K562 (cell line): ENCODE results near the gene MEOX1. TPM values are rescaled to one million over a fixed set of nuclear protein-coding genes. Genes with fewer than 3 reads are reported as not detected.

Experiments
- CHD7 ChIP-seq: fragments of 200-600 bp; sonication (generic); IDR thresholded peaks from one replicate; pipeline ENCODE4 v1.6.1; 2012; ENCODE audit warnings: mild to moderate bottlenecking, low read depth, low read length, inconsistent platforms
- MXD1 ChIP-seq: fragments of 250-450 bp; sonication (Bioruptor Pico); IDR thresholded peaks from 2 replicates; pipeline ENCODE4 v1.8.0; 2021; ENCODE audit warnings: borderline replicate concordance, mild to moderate bottlenecking, moderate library complexity; ENCODE audit not compliant: poor library complexity, severe bottlenecking
- RAD21 ChIP-seq, 2 experiments: fragments of 250-450 bp in 1 of 2; fragments of 450-650 bp in 1 of 2; sonication (Bioruptor Pico) in 1 of 2; formaldehyde crosslinking in 1 of 2; IDR thresholded peaks in 1 of 2; conservative IDR thresholded peaks in 1 of 2; 2 replicates each; pipeline versions ENCODE4 v1.4.0 to v1.8.0; 2020 to 2022; ENCODE audit warnings: mild to moderate bottlenecking in 2 of 2, moderate library complexity in 1 of 2
- RB1 ChIP-seq: fragments of 450-650 bp; IDR thresholded peaks from 2 replicates; pipeline ENCODE4 v1.6.1; 2017; ENCODE audit warnings: low read depth, mild to moderate bottlenecking
- SREBF1 ChIP-seq: fragments of 150-350 bp; IDR thresholded peaks from 2 replicates; pipeline ENCODE4 v1.6.1; 2014; ENCODE audit warnings: antibody characterized with exemption, low read depth, low read length, borderline replicate concordance
- XRCC4 ChIP-seq: IDR thresholded peaks from one replicate; pipeline ENCODE4 v1.6.1; 2011; ENCODE audit not compliant: insufficient read depth, insufficient read length; ENCODE audit errors: extremely low read depth
- ZNF311 ChIP-seq: fragments of 250-450 bp; sonication (Bioruptor Pico); IDR thresholded peaks from 2 replicates; pipeline ENCODE4 v1.4.0; 2020; ENCODE audit warnings: mild to moderate bottlenecking, moderate library complexity
- polyA plus RNA-seq, 8 experiments: library from polyadenylated mRNA; depleted of rRNA in 4 of 8; stranded (reverse) in 5 of 8; unstranded in 3 of 8; fragments of >200 nt; fragmentation: Nextera tagmentation in 2 of 8; fragmentation: Illumina TruSeq in 1 of 8; extraction: Ambion mirVana in 2 of 8; extraction: Trizol in 1 of 8; gene quantifications; 2 replicates each; pipeline versions ENCODE4 v1.2.1 to v1.2.3, GENCODE V29; 2011 to 2014; ENCODE audit warnings: inconsistent platforms in 1 of 8, missing spikeins in 1 of 8
- total RNA-seq, 7 experiments: library from RNA; depleted of rRNA in 6 of 7; stranded (reverse); fragments of >200 nt in 6 of 7; fragmentation: Illumina TruSeq in 2 of 7; extraction: Trizol in 2 of 7; gene quantifications; 2 replicates each; pipeline versions ENCODE4 v1.2.1 to v1.2.3, GENCODE V29; 2011 to 2021; ENCODE audit warnings: low replicate concordance in 1 of 7
- TF ChIP-seq, protein P1 (sequence below): fragments of 250-450 bp; sonication (Bioruptor Pico); IDR thresholded peaks from 2 replicates; pipeline ENCODE4 v1.5.0; 2021; ENCODE audit warnings: mild to moderate bottlenecking, borderline replicate concordance
- TF ChIP-seq, protein P2 (sequence below): sonication (generic); formaldehyde crosslinking; IDR thresholded peaks from 2 replicates; pipeline ENCODE4 v1.8.1; 2023; ENCODE audit warnings: mild to moderate bottlenecking, missing genetic modification reagents, moderate library complexity

The MEOX1 gene
- total and polyA plus RNA-seq, 9 of the 15 experiments (the other 6 are each of a cell fraction or from before 2014, with no cell fraction given) = not detected

DNA sequence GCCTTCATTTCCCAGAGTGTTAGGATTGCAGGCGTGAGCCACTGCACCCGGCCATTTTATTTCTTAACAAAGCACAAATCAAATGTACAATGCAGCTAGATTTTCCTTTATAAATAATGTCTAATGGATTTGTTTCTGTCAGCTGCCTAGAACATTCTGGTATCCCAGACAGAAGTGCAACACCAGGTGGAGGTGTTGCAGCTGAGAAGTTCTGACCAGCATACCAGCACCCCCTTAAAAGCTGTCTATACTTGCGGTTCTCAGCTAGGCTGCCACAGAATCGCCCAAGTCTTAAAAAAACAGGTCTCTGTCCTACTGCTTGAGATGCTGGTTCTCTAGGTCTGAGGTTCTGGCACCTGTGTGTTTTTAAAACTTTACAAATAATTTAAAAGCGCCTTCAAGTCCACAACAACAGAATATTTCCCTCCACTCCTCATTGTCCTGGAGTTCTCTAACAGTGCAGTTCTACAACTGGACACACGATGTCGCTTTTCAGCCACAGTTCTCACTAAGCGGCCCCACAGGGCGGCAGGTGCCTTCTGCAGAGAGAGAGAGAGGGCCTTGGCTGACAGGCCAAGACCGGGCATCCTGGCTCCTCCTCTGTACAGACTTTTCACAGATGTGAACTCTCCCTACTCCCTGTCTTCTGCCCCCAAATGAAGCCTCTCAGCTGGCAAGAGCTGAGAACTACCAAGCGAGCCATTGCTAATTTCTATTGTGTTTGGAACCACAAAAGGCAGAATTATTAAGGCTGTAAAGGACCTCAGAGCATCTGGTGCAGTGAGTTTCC is 32.6 kb upstream of the MEOX1 start (continued):
- TF ChIP-seq ZNF311 (CRISPR knock-in tag) = no peak
- peak; percentile 93 to 97 for TF ChIP-seq RAD21 (CRISPR knock-in tag; conservative IDR thresholded peaks at IDR 0.05 in 1 of 2, IDR thresholded peaks at IDR 0.05 in 1 of 2)
- TF ChIP-seq RB1 = peak; percentile 60; the same call in 1 of the 2 replicates
- TF ChIP-seq, protein P1, sequence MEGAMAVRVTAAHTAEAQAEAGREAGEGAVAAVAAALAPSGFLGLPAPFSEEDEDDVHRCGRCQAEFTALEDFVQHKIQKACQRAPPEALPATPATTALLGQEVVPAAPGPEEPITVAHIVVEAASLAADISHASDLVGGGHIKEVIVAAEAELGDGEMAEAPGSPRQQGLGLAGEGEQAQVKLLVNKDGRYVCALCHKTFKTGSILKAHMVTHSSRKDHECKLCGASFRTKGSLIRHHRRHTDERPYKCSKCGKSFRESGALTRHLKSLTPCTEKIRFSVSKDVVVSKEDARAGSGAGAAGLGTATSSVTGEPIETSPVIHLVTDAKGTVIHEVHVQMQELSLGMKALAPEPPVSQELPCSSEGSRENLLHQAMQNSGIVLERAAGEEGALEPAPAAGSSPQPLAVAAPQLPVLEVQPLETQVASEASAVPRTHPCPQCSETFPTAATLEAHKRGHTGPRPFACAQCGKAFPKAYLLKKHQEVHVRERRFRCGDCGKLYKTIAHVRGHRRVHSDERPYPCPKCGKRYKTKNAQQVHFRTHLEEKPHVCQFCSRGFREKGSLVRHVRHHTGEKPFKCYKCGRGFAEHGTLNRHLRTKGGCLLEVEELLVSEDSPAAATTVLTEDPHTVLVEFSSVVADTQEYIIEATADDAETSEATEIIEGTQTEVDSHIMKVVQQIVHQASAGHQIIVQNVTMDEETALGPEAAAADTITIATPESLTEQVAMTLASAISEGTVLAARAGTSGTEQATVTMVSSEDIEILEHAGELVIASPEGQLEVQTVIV (CRISPR knock-in tag) = no peak
- no peak for TF ChIP-seq CHD7
- no peak for TF ChIP-seq SREBF1
- no peak for TF ChIP-seq MXD1 (CRISPR knock-in tag)
- no peak for TF ChIP-seq XRCC4
- TF ChIP-seq, protein P2, sequence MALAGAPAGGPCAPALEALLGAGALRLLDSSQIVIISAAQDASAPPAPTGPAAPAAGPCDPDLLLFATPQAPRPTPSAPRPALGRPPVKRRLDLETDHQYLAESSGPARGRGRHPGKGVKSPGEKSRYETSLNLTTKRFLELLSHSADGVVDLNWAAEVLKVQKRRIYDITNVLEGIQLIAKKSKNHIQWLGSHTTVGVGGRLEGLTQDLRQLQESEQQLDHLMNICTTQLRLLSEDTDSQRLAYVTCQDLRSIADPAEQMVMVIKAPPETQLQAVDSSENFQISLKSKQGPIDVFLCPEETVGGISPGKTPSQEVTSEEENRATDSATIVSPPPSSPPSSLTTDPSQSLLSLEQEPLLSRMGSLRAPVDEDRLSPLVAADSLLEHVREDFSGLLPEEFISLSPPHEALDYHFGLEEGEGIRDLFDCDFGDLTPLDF (CRISPR knock-in tag) = no peak
